ENCODE results near the gene CISD3.

DNA sequence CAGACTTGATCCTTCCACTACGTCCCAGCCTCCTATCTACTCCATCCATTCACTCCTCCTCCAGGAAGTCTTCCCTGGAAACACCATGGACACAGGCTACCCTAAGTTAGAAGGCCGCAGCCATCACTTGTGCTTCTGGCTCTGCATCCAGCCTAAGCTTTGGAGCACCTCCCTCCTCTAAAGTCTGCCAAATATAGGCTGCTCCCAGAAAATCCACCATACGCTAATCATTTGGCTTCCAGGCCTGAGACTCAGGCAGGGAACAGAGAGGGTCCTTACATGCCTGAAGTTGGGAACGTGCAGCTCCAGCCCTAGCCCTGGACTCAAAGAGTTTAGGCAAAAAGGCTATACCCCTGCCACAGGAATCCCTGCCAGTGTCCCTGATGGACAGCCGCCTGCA, 11.3 kb downstream of the CISD3 start:
- TF ChIP-seq POLR2A (IDR thresholded peaks at IDR 0.05) (no peak), CTCF (IDR thresholded peaks at IDR 0.05 in 4 of 5, conservative IDR thresholded peaks at IDR 0.05 in 1 of 5) (no peak)

Data from gastrocnemius medialis (tissue), 4 donors.